ENCODE data around the gene RAB40C.

DNA sequence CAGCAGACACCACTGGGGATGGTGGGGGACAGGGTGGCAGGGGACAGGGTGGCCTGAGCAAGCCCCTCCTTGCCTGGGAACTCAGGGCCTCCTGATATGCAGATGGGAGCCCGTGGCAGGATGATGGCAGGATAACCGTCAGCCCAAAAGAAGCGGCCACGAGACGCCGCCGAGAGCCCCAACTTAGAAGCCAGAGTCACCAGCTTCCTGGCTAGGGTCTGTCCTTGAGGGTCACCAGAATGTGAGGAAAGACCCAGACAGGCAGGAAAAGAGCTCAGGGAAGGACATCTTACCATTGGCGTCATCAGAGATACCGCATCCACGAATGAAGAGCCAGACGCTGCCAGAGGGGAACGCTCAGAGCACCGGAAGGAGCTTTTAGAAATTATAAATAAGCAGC, 19.4 kb downstream of the RAB40C start:
- TF ChIP-seq, protein P1, sequence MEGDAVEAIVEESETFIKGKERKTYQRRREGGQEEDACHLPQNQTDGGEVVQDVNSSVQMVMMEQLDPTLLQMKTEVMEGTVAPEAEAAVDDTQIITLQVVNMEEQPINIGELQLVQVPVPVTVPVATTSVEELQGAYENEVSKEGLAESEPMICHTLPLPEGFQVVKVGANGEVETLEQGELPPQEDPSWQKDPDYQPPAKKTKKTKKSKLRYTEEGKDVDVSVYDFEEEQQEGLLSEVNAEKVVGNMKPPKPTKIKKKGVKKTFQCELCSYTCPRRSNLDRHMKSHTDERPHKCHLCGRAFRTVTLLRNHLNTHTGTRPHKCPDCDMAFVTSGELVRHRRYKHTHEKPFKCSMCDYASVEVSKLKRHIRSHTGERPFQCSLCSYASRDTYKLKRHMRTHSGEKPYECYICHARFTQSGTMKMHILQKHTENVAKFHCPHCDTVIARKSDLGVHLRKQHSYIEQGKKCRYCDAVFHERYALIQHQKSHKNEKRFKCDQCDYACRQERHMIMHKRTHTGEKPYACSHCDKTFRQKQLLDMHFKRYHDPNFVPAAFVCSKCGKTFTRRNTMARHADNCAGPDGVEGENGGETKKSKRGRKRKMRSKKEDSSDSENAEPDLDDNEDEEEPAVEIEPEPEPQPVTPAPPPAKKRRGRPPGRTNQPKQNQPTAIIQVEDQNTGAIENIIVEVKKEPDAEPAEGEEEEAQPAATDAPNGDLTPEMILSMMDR (IDR thresholded peaks at IDR 0.05) = no peak
- no peak for TF ChIP-seq EZH2 (IDR thresholded peaks at IDR 0.05)
- TF ChIP-seq EZH2phosphoT487 (IDR thresholded peaks at IDR 0.05) = no peak

Data from neural progenitor cell (in vitro differentiated cells).